Measurements from ENCODE around the gene TOMT.
"Not testable (repeated sequence)": the region's sequence is repeated elsewhere in the genome, so short reads cannot be mapped to it uniquely, and the experiment has no call there.

Gene TOMT

DNA sequence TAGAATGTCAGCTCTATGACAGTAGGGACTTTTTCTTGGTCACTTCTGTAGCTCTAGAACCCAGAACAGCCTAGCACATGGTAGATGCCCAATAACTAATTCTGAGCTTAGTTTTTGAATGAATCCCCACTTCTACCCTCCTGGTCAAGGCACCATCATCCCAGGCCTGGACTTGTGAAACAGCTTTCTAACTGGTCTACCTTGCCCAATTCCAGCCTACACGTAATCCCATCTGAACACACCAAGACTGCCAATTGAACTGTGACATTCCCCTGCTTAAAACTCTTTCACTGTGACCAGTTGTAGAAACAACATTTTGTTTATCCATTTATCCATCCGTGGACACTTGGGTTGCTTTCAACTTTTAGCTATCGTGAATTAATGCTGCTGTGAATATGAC, 23.7 kb downstream of the TOMT start:
- DNase-seq, result no peak

DNA sequence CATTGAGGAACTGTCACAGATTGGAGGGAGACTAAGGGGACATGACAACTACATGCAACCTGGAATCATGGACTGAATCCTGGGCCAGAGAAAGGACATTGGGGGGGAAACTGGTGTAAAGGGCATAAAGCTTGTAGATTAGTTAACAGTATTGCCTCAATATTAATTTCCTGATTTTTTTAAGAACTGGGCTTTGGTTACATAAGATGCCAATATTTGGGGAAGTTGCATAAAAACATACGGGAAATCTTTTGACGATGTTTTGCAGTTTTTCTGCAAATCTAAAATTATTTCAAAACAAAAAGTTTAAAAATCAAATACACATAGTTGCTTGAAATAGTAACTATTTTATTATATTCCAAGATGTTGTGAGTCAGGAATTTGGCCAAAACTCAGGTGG, 26.9 kb downstream of the TOMT start:
- DNase-seq, result no peak

GRCh38 chr11:72135473-72135872, 29.7 kb downstream of the TOMT start, which contains the start of gene FOLR3:
TSS of gene FOLR3 (plus strand) at chr11:72135725. CDS start at chr11:72135953, 228 bp downstream.
- peak; percentile 23 for DNase-seq

DNA sequence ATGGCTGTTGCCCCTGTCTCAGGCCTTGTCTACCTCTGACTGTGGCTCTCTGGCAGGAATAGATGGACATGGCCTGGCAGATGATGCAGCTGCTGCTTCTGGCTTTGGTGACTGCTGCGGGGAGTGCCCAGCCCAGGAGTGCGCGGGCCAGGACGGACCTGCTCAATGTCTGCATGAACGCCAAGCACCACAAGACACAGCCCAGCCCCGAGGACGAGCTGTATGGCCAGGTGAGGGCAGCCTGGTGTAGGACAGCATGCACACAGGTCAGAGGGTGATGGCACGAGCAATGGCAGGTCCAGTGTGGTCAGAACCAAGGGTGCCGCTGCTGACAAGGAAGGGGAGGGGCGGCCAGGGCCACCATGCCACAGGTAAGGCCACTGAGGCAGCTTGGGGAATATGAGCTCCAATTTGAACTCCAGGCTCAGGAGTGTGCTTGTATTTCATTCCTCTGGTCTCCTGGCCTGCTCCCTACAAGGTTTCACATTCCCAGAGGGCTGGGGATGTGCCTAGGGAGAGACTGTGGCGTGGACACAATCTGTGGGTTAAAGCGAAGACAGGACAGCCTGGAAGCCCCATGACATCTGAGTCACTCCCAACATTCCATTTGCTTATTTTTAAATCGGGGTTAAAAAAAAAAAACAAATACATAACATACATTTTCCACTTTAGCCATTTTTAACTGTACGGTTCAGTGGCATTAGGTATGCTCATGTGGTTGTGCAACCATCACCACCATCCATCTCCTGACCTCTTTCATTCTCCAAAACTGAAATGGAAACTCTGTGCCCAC, 30.4 kb downstream of the TOMT start:
- no peak for DNase-seq

DNA sequence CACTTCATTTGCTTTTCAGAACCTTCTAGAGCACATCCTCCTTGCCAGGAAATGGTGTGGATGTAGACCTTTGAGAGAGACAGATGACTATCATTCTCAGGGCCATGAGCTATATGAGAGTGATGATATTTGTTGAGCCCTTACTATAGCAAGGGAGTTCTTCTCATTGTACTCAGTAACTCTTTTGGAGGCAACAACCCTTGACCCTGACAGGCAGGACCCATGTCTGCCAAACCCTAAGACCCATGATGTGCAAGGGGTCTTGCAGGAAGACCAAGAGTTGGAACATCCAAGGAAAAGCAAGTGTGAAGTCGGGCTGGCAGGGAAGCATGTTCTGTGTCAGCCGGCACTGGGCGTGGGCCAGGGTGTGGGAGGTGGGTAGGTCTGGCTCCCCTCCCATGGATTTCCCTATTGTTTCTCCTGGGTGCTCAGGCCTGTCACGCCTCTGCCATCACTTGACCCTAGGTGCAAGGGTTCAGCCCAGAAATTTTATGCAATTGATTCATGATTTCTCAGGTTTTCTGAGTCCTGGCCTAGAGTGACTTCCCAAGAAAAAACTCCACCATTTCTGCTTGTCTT, 31.0 kb downstream of the TOMT start:
- no peak for DNase-seq

DNA sequence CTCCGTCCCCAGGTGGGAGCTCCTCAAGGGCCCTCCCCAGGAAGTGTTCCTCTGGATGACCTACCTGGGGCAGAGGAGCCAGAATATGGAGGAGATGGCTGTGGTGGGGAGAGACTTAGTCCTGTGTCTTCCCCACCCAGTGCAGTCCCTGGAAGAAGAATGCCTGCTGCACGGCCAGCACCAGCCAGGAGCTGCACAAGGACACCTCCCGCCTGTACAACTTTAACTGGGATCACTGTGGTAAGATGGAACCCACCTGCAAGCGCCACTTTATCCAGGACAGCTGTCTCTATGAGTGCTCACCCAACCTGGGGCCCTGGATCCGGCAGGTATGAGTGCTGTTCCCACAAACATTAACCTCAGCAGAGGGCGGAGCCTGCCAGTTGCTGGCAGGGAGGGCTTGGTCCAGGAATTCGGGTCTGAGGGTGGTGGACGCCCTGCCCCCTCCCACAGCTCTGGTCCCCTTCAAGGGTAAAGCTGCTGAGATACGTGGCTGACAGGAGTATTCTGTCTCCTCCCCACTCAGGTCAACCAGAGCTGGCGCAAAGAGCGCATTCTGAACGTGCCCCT, 33.2 kb downstream of the TOMT start:
- no peak for DNase-seq

DNA sequence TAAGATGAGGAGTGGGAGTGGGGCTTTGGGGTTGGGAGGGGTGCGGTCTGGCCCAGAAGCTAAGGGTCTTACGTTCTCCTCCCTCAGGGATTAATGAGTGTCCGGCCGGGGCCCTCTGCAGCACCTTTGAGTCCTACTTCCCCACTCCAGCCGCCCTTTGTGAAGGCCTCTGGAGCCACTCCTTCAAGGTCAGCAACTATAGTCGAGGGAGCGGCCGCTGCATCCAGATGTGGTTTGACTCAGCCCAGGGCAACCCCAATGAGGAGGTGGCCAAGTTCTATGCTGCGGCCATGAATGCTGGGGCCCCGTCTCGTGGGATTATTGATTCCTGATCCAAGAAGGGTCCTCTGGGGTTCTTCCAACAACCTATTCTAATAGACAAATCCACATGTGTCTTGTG, 33.8 kb downstream of the TOMT start:
- no peak for DNase-seq

GRCh38 chr11:72140661-72141060, 34.9 kb downstream of the TOMT start:
- DNase-seq, result no peak

- DNase-seq, result no peak
Measured at GRCh38 chr11:72141066-72141465, 35.3 kb downstream of the TOMT start.

- DNase-seq, result not testable (repeated sequence)
Measured at GRCh38 chr11:72142086-72142485, 36.4 kb downstream of the TOMT start.

GRCh38 chr11:72142543-72142942, 36.8 kb downstream of the TOMT start:
- not testable (repeated sequence) for DNase-seq

DNA sequence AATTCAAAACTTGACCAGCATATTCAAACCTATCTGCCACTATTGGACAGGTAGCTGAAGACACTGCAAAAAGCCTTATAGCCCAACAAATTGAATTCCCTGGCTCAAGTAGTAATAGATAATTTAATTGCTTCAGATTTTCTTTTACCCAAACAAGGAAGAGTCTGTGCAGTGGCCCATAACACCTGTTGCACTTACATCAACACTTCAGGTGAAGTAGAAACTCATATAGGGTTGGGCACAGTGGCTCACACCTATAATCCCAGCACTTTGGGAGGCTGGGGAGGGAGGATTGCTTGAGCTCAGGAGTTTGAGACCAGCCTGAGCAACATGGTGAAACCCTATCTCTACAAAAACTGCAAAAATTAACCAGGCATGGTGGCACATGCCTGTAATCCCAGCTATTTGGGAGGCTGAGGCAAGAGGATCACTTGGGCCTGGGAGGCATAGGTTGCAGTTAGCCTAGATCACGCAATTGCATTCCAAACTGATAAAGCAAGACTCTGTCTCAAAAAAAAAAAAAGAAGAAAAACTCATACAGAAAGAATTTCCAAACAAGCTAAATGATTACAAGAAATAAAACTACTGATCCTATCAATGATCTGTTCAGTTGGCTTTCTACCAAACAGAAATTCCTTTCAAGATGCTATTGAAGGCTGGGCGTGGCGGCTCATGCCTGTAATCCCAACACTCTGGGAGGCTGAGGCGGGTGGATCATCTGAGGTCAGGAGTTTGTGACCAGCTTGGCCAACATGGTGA, 39.3 kb downstream of the TOMT start:
- no peak for DNase-seq

- DNase-seq, result no peak
Measured at GRCh38 chr11:72146625-72147024, 40.9 kb downstream of the TOMT start.

DNA sequence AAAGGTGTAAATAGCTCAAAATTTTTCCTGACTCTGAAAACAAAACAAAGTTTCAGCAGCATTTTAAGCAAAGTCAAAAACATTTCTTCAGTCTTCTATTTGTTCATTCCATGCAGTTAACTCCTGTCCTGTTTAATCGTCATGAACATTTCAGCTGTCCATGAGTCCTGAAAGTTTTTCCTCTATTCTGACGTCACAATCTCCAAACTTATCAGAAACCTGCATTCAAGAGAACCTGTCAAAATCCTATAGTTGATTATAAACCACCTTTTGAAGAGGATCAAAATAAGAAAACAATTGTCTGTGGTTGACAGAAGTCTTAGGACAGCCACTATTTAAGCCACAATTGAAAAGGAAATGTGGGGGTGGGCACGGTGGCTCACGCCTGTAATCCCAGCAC, 45.2 kb downstream of the TOMT start:
- DNase-seq, result no peak

- DNase-seq, result not testable (repeated sequence)
Measured at GRCh38 chr11:72153874-72154273, 48.1 kb downstream of the TOMT start.

- no peak for DNase-seq
Measured at GRCh38 chr11:72154816-72155215, 49.1 kb downstream of the TOMT start.

- no peak for DNase-seq
Measured at GRCh38 chr11:72155751-72156150, 50.0 kb downstream of the TOMT start.

DNA sequence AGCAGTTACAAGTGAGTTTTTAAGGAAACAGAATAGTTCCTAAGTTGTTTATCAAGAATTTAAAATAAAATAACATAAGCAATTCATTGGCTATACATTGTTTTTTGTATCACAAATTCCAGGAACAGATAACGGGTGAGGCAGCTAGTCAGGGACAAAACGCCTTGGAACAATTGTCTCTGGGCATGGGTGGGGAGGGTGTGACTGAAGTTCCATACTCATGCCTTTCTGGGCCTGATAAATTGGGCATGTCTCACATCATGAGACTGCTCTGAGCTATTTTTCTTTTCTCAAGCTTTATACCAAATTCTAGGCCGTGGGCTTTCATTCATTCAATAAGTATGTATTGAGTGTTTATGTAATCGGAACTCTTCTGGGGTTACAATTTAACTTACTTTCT, 51.4 kb downstream of the TOMT start:
- DNase-seq, result no peak
